BJ (cell line): ENCODE data around the gene ANKRA2. TPM values are rescaled to one million over a fixed set of nuclear protein-coding genes. Genes with fewer than 3 reads are reported as not detected.

Source experiments
- CTCF ChIA-PET: fragments of 350-600 bp; formaldehyde crosslinking; extraction: SDS; loops from one replicate; lab custom pipeline; 2021; ENCODE audit warnings: antibody characterized with exemption, inconsistent platforms; lab: Yijun Ruan, JAX
- POLR2A ChIA-PET: fragments of 300-600 bp; sonication (Branson Sonifier 250); formaldehyde crosslinking; extraction: SDS; loops from one replicate; lab custom pipeline; 2021; ENCODE audit warnings: antibody characterized with exemption; lab: Charles Lee
- DNase-seq: peaks from one replicate; pipeline ENCODE4 v3.0.0-alpha.2; 2011; ENCODE audit warnings: low read depth
- H3K27me3 ChIP-seq: 2 replicates; pipeline ENCODE4 v1.6.0; 2011; ENCODE audit warnings: low read length; ENCODE audit not compliant: control insufficient read depth, insufficient read depth
- H3K36me3 ChIP-seq: 2 replicates; pipeline ENCODE4 v1.5.1; 2011; ENCODE audit warnings: low read length; ENCODE audit not compliant: control insufficient read depth, insufficient read depth
- H3K4me3 ChIP-seq: 2 replicates; pipeline ENCODE4 v1.5.1; 2011; ENCODE audit warnings: low read depth, mild to moderate bottlenecking, control low read depth, low read length
- CTCF ChIP-seq: IDR thresholded peaks from 2 replicates; pipeline ENCODE4 v1.5.1; 2011; ENCODE audit warnings: low read depth, mild to moderate bottlenecking, control low read depth, inconsistent platforms, low read length, moderate library complexity; ENCODE audit not compliant: insufficient read depth
- polyA plus RNA-seq: library from polyadenylated mRNA; depleted of rRNA; stranded (reverse); fragments of >200 nt; gene quantifications from 2 replicates; pipeline ENCODE4 v1.2.3, GENCODE V29; 2011

ANKRA2 gene
- polyA plus RNA-seq, 1 experiment = 14.8 TPM

- no peak for TF ChIP-seq CTCF
- Histone ChIP-seq H3K4me3 (no peak overlapping the region), H3K27me3 (no peaks in the 10 kb centered on the region), H3K36me3 (no peaks in the 10 kb centered on the region)
- CTCF ChIA-PET = interaction anchor here (4.1 kb wide), 1 partner anchor 8 kb away, joined by 29 read pairs; no protein-coding TSS in a partner anchor
- POLR2A ChIA-PET = no interaction called here
- DNase-seq = no peak
Observed at GRCh38 chr5:73529081-73529480, 36.4 kb downstream of the ANKRA2 start.

GRCh38 chr5:73528248-73528647 lies 37.2 kb downstream of the ANKRA2 start:
- CTCF ChIA-PET = interaction anchor here (0.7 to 4.1 kb wide), 2 partner anchors 9 to 34 kb away, joined by 3 to 29 read pairs; no protein-coding TSS in a partner anchor
- Histone ChIP-seq H3K36me3 (no peaks in the 10 kb centered on the region), H3K4me3 (no peak overlapping the region), H3K27me3 (no peaks in the 10 kb centered on the region)
- no peak for TF ChIP-seq CTCF
- POLR2A ChIA-PET = no interaction called here
- no peak for DNase-seq

- ChIA-PET CTCF (interaction anchor here (4.1 kb wide), 1 partner anchor 11 kb away, joined by 29 read pairs; no protein-coding TSS in a partner anchor), POLR2A (no interaction called here)
- no peak for TF ChIP-seq CTCF
- DNase-seq = no peak
- Histone ChIP-seq H3K27me3 (no peaks in the 10 kb centered on the region), H3K36me3 (no peaks in the 10 kb centered on the region), H3K4me3 (no peak overlapping the region)
Observed at GRCh38 chr5:73525606-73526203, 39.7 kb downstream of the ANKRA2 start.

GRCh38 chr5:73523861-73524260 lies 41.6 kb downstream of the ANKRA2 start:
- H3K36me3 ChIP-seq = no peaks in the 10 kb centered on the region
- TF ChIP-seq CTCF = no peak
- ChIA-PET CTCF (interaction anchor here (1.7 to 11.0 kb wide), 2 partner anchors 13 to 73 kb away, joined by 4 to 154 read pairs; no protein-coding TSS in a partner anchor), POLR2A (no interaction called here)
- H3K4me3 ChIP-seq = no peak overlapping the region
- no peaks in the 10 kb centered on the region for H3K27me3 ChIP-seq
- no peak for DNase-seq

- no peak for TF ChIP-seq CTCF
- CTCF ChIA-PET = interaction anchor here (0.6 to 11.0 kb wide), 4 partner anchors 8 to 1009 kb away, joined by 3 to 154 read pairs (median 6); no protein-coding TSS in a partner anchor
- H3K36me3 ChIP-seq = no peaks in the 10 kb centered on the region
- H3K4me3 ChIP-seq = no peak overlapping the region
- POLR2A ChIA-PET = no interaction called here
- H3K27me3 ChIP-seq = no peaks in the 10 kb centered on the region
- no peak for DNase-seq
Observed at GRCh38 chr5:73522989-73523388, 42.5 kb downstream of the ANKRA2 start.
